SK-N-MC (cell line): ENCODE data around the gene CTNND2.

Source experiments
- DNase-seq: peaks from one replicate; pipeline ENCODE4 v3.0.0-alpha.2; 2011; ENCODE audit warnings: low read depth, low spot score
- H3K27ac ChIP-seq: fragments of 200-600 bp; sonication (generic); 2 replicates; pipeline ENCODE4 v1.5.1; 2016; ENCODE audit warnings: mixed run types
- H3K36me3 ChIP-seq: fragments of 200-600 bp; sonication (generic); 2 replicates; pipeline ENCODE4 v1.6.1; 2017; ENCODE audit warnings: antibody characterized with exemption, low read length, mixed read lengths; ENCODE audit not compliant: insufficient read depth
- H3K4me3 ChIP-seq: fragments of 200-600 bp; sonication (generic); 2 replicates; pipeline ENCODE4 v1.5.1; 2016
- H3K9ac ChIP-seq: fragments of 200-600 bp; sonication (generic); 2 replicates; pipeline ENCODE4 v1.8.0; 2017; ENCODE audit warnings: mixed run types, mixed read lengths; ENCODE audit not compliant: insufficient read length
- H3K9me3 ChIP-seq: fragments of 200-600 bp; sonication (generic); 2 replicates; pipeline ENCODE4 v1.6.1; 2017; ENCODE audit warnings: low read depth, mild to moderate bottlenecking, antibody characterized with exemption, low read length, moderate library complexity, mixed read lengths
- EZH2 ChIP-seq: fragments of 200-600 bp; sonication (generic); IDR thresholded peaks from one replicate; pipeline ENCODE4 v1.6.1; 2017; ENCODE audit warnings: antibody characterized with exemption
- FOXP2 ChIP-seq: optimal IDR thresholded peaks from 2 replicates; pipeline ENCODE3; 2011; ENCODE audit warnings: mild to moderate bottlenecking, moderate library complexity; ENCODE audit not compliant: insufficient read depth; ENCODE audit errors: extremely low read length, control extremely low read depth
- POLR2AphosphoS5 ChIP-seq: IDR thresholded peaks from 2 replicates; pipeline ENCODE4 v1.6.1; 2012; ENCODE audit warnings: mild to moderate bottlenecking, low read depth, low read length, borderline replicate concordance

Gene CTNND2

GRCh38 chr5:11364531-11364930, 539.7 kb downstream of the CTNND2 start:
- Histone ChIP-seq H3K27ac (no peak overlapping the region), H3K9me3 (no peaks in the 10 kb centered on the region), H3K4me3 (no peak overlapping the region), H3K9ac (no peak overlapping the region), H3K36me3 (peaks cover 5% of the 10 kb centered on the region; the same call in 1 of the 2 replicates)
- no peak for TF ChIP-seq FOXP2
- no peak for TF ChIP-seq EZH2
- no peak for TF ChIP-seq POLR2AphosphoS5
- no peak for DNase-seq

- TF ChIP-seq EZH2 (no peak), POLR2AphosphoS5 (no peak), FOXP2 (no peak)
- Histone ChIP-seq H3K9me3 (no peaks in the 10 kb centered on the region), H3K9ac (no peak overlapping the region), H3K27ac (no peak overlapping the region), H3K4me3 (no peak overlapping the region), H3K36me3 (peaks cover 5% of the 10 kb centered on the region; the same call in 1 of the 2 replicates)
- DNase-seq = no peak
Observed at GRCh38 chr5:11363631-11364178, 540.5 kb downstream of the CTNND2 start.

GRCh38 chr5:11361768-11362167, 542.5 kb downstream of the CTNND2 start:
- no peak for TF ChIP-seq EZH2
- TF ChIP-seq FOXP2 = no peak
- no peak for TF ChIP-seq POLR2AphosphoS5
- DNase-seq = no peak
- no peak overlapping the region for H3K4me3 ChIP-seq
- H3K9ac ChIP-seq = no peak overlapping the region
- H3K36me3 ChIP-seq = peaks cover 15% of the 10 kb centered on the region
- no peaks in the 10 kb centered on the region; the same call in 1 of the 2 replicates for H3K9me3 ChIP-seq
- H3K27ac ChIP-seq = no peak overlapping the region

- Histone ChIP-seq H3K4me3 (no peak overlapping the region), H3K9ac (no peak overlapping the region), H3K9me3 (peaks cover 3% of the 10 kb centered on the region; the same call in 1 of the 2 replicates), H3K36me3 (peaks cover 11% of the 10 kb centered on the region; the same call in 1 of the 2 replicates), H3K27ac (no peak overlapping the region)
- no peak for TF ChIP-seq EZH2
- TF ChIP-seq FOXP2 = no peak
- TF ChIP-seq POLR2AphosphoS5 = no peak
- DNase-seq = no peak
Observed at GRCh38 chr5:11357928-11358327, 546.3 kb downstream of the CTNND2 start.

- Histone ChIP-seq H3K27ac (no peak overlapping the region), H3K9ac (no peak overlapping the region), H3K9me3 (peaks cover 3% of the 10 kb centered on the region; the same call in 1 of the 2 replicates), H3K36me3 (peaks cover 11% of the 10 kb centered on the region; the same call in 1 of the 2 replicates), H3K4me3 (no peak overlapping the region)
- no peak for TF ChIP-seq EZH2
- no peak for TF ChIP-seq POLR2AphosphoS5
- DNase-seq = no peak
Observed at GRCh38 chr5:11355491-11355890, 548.8 kb downstream of the CTNND2 start.

- Histone ChIP-seq H3K9me3 (no peaks in the 10 kb centered on the region), H3K9ac (no peak overlapping the region), H3K27ac (no peak overlapping the region), H3K4me3 (no peak overlapping the region), H3K36me3 (no peaks in the 10 kb centered on the region)
- DNase-seq = no peak
- TF ChIP-seq EZH2 (no peak), POLR2AphosphoS5 (no peak)
Observed at GRCh38 chr5:11346336-11346735, 557.9 kb downstream of the CTNND2 start.

GRCh38 chr5:11335881-11336760, 568.1 kb downstream of the CTNND2 start:
- no peaks in the 10 kb centered on the region for H3K9me3 ChIP-seq
- H3K36me3 ChIP-seq = no peaks in the 10 kb centered on the region
- H3K9ac ChIP-seq = no peak overlapping the region
- H3K4me3 ChIP-seq = no peak overlapping the region
- no peak for DNase-seq
- TF ChIP-seq EZH2 (no peak), FOXP2 (no peak), POLR2AphosphoS5 (no peak)
- no peak overlapping the region for H3K27ac ChIP-seq

- no peak overlapping the region for H3K9ac ChIP-seq
- H3K36me3 ChIP-seq = no peaks in the 10 kb centered on the region
- no peaks in the 10 kb centered on the region for H3K9me3 ChIP-seq
- H3K27ac ChIP-seq = no peak overlapping the region
- H3K4me3 ChIP-seq = no peak overlapping the region
- TF ChIP-seq EZH2 (no peak), POLR2AphosphoS5 (no peak), FOXP2 (no peak)
- DNase-seq = no peak
Observed at GRCh38 chr5:11334404-11334803, 569.8 kb downstream of the CTNND2 start.

- no peak overlapping the region for H3K27ac ChIP-seq
- TF ChIP-seq EZH2 (no peak), POLR2AphosphoS5 (no peak), FOXP2 (no peak)
- H3K36me3 ChIP-seq = no peaks in the 10 kb centered on the region
- no peak overlapping the region for H3K4me3 ChIP-seq
- DNase-seq = no peak
- H3K9me3 ChIP-seq = no peaks in the 10 kb centered on the region
- H3K9ac ChIP-seq = no peak overlapping the region
Observed at GRCh38 chr5:11329679-11330078, 574.6 kb downstream of the CTNND2 start.
